Activated naive CD8-positive, alpha-beta T cell treated with anti-CD3 and anti-CD28 coated beads for 36 hours (primary cell): ENCODE measurements around the gene ZNF583. TPM values are rescaled to one million over a fixed set of nuclear protein-coding genes. Genes with fewer than 3 reads are reported as not detected.

Experiments used
- DNase-seq: peaks from one replicate; pipeline ENCODE4 v3.0.0; 2021
- H3K27ac Mint-ChIP-seq: one replicate; pipeline ENCODE4 v1.8.0; 2022; ENCODE audit warnings: mild to moderate bottlenecking, moderate library complexity, mixed read lengths
- H3K27me3 Mint-ChIP-seq: one replicate; pipeline ENCODE4 v1.8.0; 2022; ENCODE audit warnings: mild to moderate bottlenecking, mixed read lengths
- H3K36me3 Mint-ChIP-seq: one replicate; pipeline ENCODE4 v1.8.0; 2021; ENCODE audit warnings: mild to moderate bottlenecking, mixed read lengths
- H3K4me1 Mint-ChIP-seq: one replicate; pipeline ENCODE4 v1.8.0; 2021; ENCODE audit warnings: mixed read lengths
- H3K4me3 Mint-ChIP-seq: one replicate; pipeline ENCODE4 v1.8.0; 2022; ENCODE audit warnings: mild to moderate bottlenecking, moderate library complexity, mixed read lengths
- H3K9me3 Mint-ChIP-seq: one replicate; pipeline ENCODE4 v1.8.0; 2022; ENCODE audit warnings: mixed read lengths
- total RNA-seq, 2 experiments: library from RNA; stranded (reverse); gene quantifications; one replicate each; pipeline ENCODE4 v1.2.3, GENCODE V29; 2021

ZNF583 gene
- total RNA-seq, result 1 to 10 TPM; 4.7 to 5.2 TPM

- H3K36me3 Mint-ChIP-seq, result peaks cover 81% of the 10 kb centered on the region
- H3K4me3 Mint-ChIP-seq, result peak within 1 kb of the TSS; percentile 85
- DNase-seq, result peak; percentile 93
- peaks cover 23% of the 10 kb centered on the region for H3K4me1 Mint-ChIP-seq
- peaks cover 69% of the 10 kb centered on the region for H3K9me3 Mint-ChIP-seq
- H3K27me3 Mint-ChIP-seq, result no peaks in the 10 kb centered on the region
- peak within 1 kb of the TSS; percentile 87 for H3K27ac Mint-ChIP-seq
Observed at GRCh38 chr19:56403764-56404704, at the start of gene ZNF583. Gene ZNF583 (plus strand): TSS chr19:56404332. CDS start chr19:56407115, 2,783 bp downstream.

- Mint-ChIP-seq H3K36me3 (peaks cover 29% of the 10 kb centered on the region), H3K4me1 (no peaks in the 10 kb centered on the region), H3K27me3 (no peaks in the 10 kb centered on the region), H3K9me3 (peaks cover 19% of the 10 kb centered on the region), H3K27ac (no peak overlapping the region), H3K4me3 (no peak overlapping the region)
- DNase-seq, result no peak
Observed at GRCh38 chr19:56355517-56355916, 48.6 kb upstream of the ZNF583 start.

GRCh38 chr19:56356944-56357343 is 47.2 kb upstream of the ZNF583 start:
- H3K27ac Mint-ChIP-seq, result no peak overlapping the region
- H3K9me3 Mint-ChIP-seq, result peaks cover 28% of the 10 kb centered on the region
- no peak for DNase-seq
- H3K4me1 Mint-ChIP-seq, result no peaks in the 10 kb centered on the region
- no peaks in the 10 kb centered on the region for H3K27me3 Mint-ChIP-seq
- no peak overlapping the region for H3K4me3 Mint-ChIP-seq
- H3K36me3 Mint-ChIP-seq, result peaks cover 38% of the 10 kb centered on the region

GRCh38 chr19:56360841-56361240 is 43.3 kb upstream of the ZNF583 start:
- Mint-ChIP-seq H3K27ac (no peak overlapping the region), H3K4me3 (no peak overlapping the region), H3K27me3 (no peaks in the 10 kb centered on the region), H3K9me3 (peaks cover 51% of the 10 kb centered on the region), H3K4me1 (no peaks in the 10 kb centered on the region), H3K36me3 (peaks cover 54% of the 10 kb centered on the region)
- no peak for DNase-seq

GRCh38 chr19:56367829-56368711 is 36.1 kb upstream of the ZNF583 start:
- peak overlapping the region; percentile 88 for H3K4me3 Mint-ChIP-seq
- peaks cover 64% of the 10 kb centered on the region for H3K9me3 Mint-ChIP-seq

GRCh38 chr19:56369886-56370676 is 34.1 kb upstream of the ZNF583 start:
- Mint-ChIP-seq H3K27me3 (no peaks in the 10 kb centered on the region), H3K4me1 (peaks cover 21% of the 10 kb centered on the region), H3K9me3 (peaks cover 67% of the 10 kb centered on the region), H3K36me3 (peaks cover 91% of the 10 kb centered on the region), H3K4me3 (peak overlapping the region; percentile 67), H3K27ac (no peak overlapping the region)
- DNase-seq, result no peak

More at GRCh38 chr19:56367829-56368711, 36.1 kb upstream of the ZNF583 start:
- H3K27me3 Mint-ChIP-seq, result no peaks in the 10 kb centered on the region
- H3K4me1 Mint-ChIP-seq, result peaks cover 21% of the 10 kb centered on the region
- H3K27ac Mint-ChIP-seq, result peak overlapping the region; percentile 89
- DNase-seq, result peak; percentile 93
- peaks cover 79% of the 10 kb centered on the region for H3K36me3 Mint-ChIP-seq

GRCh38 chr19:56372281-56372680 is 31.9 kb upstream of the ZNF583 start:
- Mint-ChIP-seq H3K4me3 (no peak overlapping the region), H3K27ac (no peak overlapping the region), H3K36me3 (peaks cover 99% of the 10 kb centered on the region), H3K27me3 (no peaks in the 10 kb centered on the region), H3K4me1 (peaks cover 21% of the 10 kb centered on the region), H3K9me3 (peaks cover 70% of the 10 kb centered on the region)
- DNase-seq, result no peak

GRCh38 chr19:56377105-56377924 is 26.8 kb upstream of the ZNF583 start:
- DNase-seq, result no peak
- Mint-ChIP-seq H3K27me3 (no peaks in the 10 kb centered on the region), H3K9me3 (peaks cover 72% of the 10 kb centered on the region), H3K27ac (no peak overlapping the region), H3K4me3 (no peak overlapping the region), H3K4me1 (peaks cover 9% of the 10 kb centered on the region), H3K36me3 (peaks cover 84% of the 10 kb centered on the region)

- Mint-ChIP-seq H3K27me3 (no peaks in the 10 kb centered on the region), H3K36me3 (peaks cover 77% of the 10 kb centered on the region), H3K4me3 (no peak overlapping the region), H3K27ac (no peak overlapping the region), H3K9me3 (peaks cover 59% of the 10 kb centered on the region), H3K4me1 (peaks cover 7% of the 10 kb centered on the region)
- no peak for DNase-seq
Observed at GRCh38 chr19:56383826-56384605, 20.1 kb upstream of the ZNF583 start.

- Mint-ChIP-seq H3K4me3 (peak within 1 kb of the TSS; percentile 88), H3K36me3 (peaks cover 80% of the 10 kb centered on the region), H3K4me1 (peaks cover 9% of the 10 kb centered on the region), H3K9me3 (peaks cover 60% of the 10 kb centered on the region), H3K27me3 (no peaks in the 10 kb centered on the region), H3K27ac (peak within 1 kb of the TSS; percentile 94)
- DNase-seq, result peak; percentile 93
Observed at GRCh38 chr19:56393119-56394012, 10.8 kb upstream of the ZNF583 start, which contains the start of gene ZNF582. Gene ZNF582 (minus strand): TSS chr19:56393534. CDS start chr19:56391752, 1,782 bp downstream.

GRCh38 chr19:56398809-56399208 is 5.3 kb upstream of the ZNF583 start:
- no peak for DNase-seq

GRCh38 chr19:56400485-56400884 is 3.6 kb upstream of the ZNF583 start:
- no peak for DNase-seq
- peaks cover 22% of the 10 kb centered on the region for H3K4me1 Mint-ChIP-seq
- no peak overlapping the region for H3K27ac Mint-ChIP-seq
- H3K36me3 Mint-ChIP-seq, result peaks cover 79% of the 10 kb centered on the region
- no peaks in the 10 kb centered on the region for H3K27me3 Mint-ChIP-seq
- peaks cover 69% of the 10 kb centered on the region for H3K9me3 Mint-ChIP-seq
- no peak overlapping the region for H3K4me3 Mint-ChIP-seq

More at GRCh38 chr19:56398809-56399208, 5.3 kb upstream of the ZNF583 start:
- peaks cover 73% of the 10 kb centered on the region for H3K9me3 Mint-ChIP-seq
- no peak overlapping the region for H3K4me3 Mint-ChIP-seq
- peaks cover 11% of the 10 kb centered on the region for H3K4me1 Mint-ChIP-seq
- H3K27ac Mint-ChIP-seq, result no peak overlapping the region
- H3K36me3 Mint-ChIP-seq, result peaks cover 83% of the 10 kb centered on the region
- no peaks in the 10 kb centered on the region for H3K27me3 Mint-ChIP-seq
